Endodermal cell (in vitro differentiated cells): Measurements from ENCODE around the gene ZNF74. TPM values are rescaled to one million over a fixed set of nuclear protein-coding genes. Genes with fewer than 3 reads are reported as not detected.

Experiments used
- DNase-seq: peaks from one replicate; pipeline ENCODE4 v3.0.0-alpha.2; 2017
- H3K27ac ChIP-seq: 2 replicates; pipeline ENCODE4 v1.5.1; 2013; ENCODE audit warnings: mild to moderate bottlenecking, low read depth, low read length, moderate library complexity
- H3K27me3 ChIP-seq: 2 replicates; pipeline ENCODE4 v1.6.1; 2013; ENCODE audit warnings: mild to moderate bottlenecking, low read length, moderate library complexity; ENCODE audit not compliant: insufficient read depth, control insufficient read depth, poor library complexity, severe bottlenecking
- H3K36me3 ChIP-seq: 2 replicates; pipeline ENCODE4 v1.7.0; 2013; ENCODE audit warnings: mild to moderate bottlenecking, low read length, moderate library complexity; ENCODE audit not compliant: control insufficient read depth, insufficient read depth
- H3K4me1 ChIP-seq: one replicate; pipeline ENCODE4 v1.7.0; 2013; ENCODE audit warnings: low read length; ENCODE audit not compliant: control insufficient read depth, insufficient read depth
- H3K4me3 ChIP-seq: 2 replicates; pipeline ENCODE4 v1.5.1; 2013; ENCODE audit warnings: mild to moderate bottlenecking, low read length, moderate library complexity
- H3K9ac ChIP-seq: 2 replicates; pipeline ENCODE4 v1.6.1; 2013; ENCODE audit warnings: mild to moderate bottlenecking, low read length, moderate library complexity; ENCODE audit not compliant: poor library complexity, severe bottlenecking; ENCODE audit errors: extremely low read depth
- H3K9me3 ChIP-seq: 2 replicates; pipeline ENCODE4 v1.6.1; 2013; ENCODE audit warnings: mild to moderate bottlenecking, low read length, moderate library complexity; ENCODE audit not compliant: control insufficient read depth
- H3K27ac Mint-ChIP-seq: 2 replicates; pipeline ENCODE4 v1.8.0; 2020; ENCODE audit warnings: mixed read lengths
- H3K27me3 Mint-ChIP-seq: 2 replicates; pipeline ENCODE4 v1.8.0; 2021; ENCODE audit warnings: mild to moderate bottlenecking, mixed read lengths; ENCODE audit not compliant: insufficient read depth
- H3K36me3 Mint-ChIP-seq: 2 replicates; pipeline ENCODE4 v1.8.0; 2020; ENCODE audit warnings: low read depth, mixed read lengths
- H3K4me1 Mint-ChIP-seq: 2 replicates; pipeline ENCODE4 v1.8.0; 2020; ENCODE audit warnings: mixed read lengths
- H3K4me3 Mint-ChIP-seq: 2 replicates; pipeline ENCODE4 v1.8.0; 2020; ENCODE audit warnings: mild to moderate bottlenecking, moderate library complexity, mixed read lengths
- H3K9me3 Mint-ChIP-seq: 2 replicates; pipeline ENCODE4 v1.8.0; 2020; ENCODE audit warnings: mild to moderate bottlenecking, mixed read lengths
- CTCF ChIP-seq: fragments of 200-600 bp; sonication (generic); conservative IDR thresholded peaks from 2 replicates; pipeline ENCODE4 v1.5.0; 2021; ENCODE audit warnings: antibody characterized with exemption, mild to moderate bottlenecking
- WGBS, 2 experiments: methylation state at CpG; one replicate each; pipeline versions ENCODE4 v1.1.5 to v1.1.7; 2013; ENCODE audit warnings: missing lambda C conversion rate in 2 of 2, mixed read lengths in 1 of 2; ENCODE audit not compliant: insufficient coverage in 1 of 2, insufficient read length in 1 of 2; 5-methylcytosine and 5-hydroxymethylcytosine counted together
- total RNA-seq, 2 donors: library from RNA; stranded (reverse); fragmentation: NEBNext Ultra II Directional in 1 of 2; extraction: Animal tissue kit (Norgen Biotek cat#: 25700) in 1 of 2; gene quantifications; 2 replicates in 1 of 2; 3 replicates in 1 of 2; pipeline ENCODE4 v1.2.1, GENCODE V29; 2021

Gene ZNF74
- total RNA-seq, 2 donors from 2014 or later, result 36.9 to 41.7 TPM

- no peak overlapping the region for H3K27ac Mint-ChIP-seq
These were observed 9.2 kb downstream of the ZNF74 start for GRCh38 chr22:20402960-20403778.

DNA sequence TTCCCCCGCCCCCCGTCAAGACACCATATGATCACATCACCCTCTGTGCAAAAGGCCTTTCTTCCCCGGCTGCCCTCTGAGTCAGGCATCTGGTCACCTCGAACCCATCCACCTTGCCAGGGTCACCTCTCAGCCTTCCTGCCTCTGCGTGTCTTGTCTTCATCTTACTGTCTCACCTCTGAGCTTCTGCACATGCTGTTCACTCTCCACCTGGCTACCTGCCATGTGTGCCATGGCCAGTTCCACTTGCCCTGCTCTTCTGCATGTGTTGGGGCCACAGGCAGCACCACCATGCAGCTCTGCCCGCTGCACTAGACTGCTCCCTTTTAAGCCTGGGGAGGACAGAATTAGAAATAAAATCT is 9.8 kb downstream of the ZNF74 start:
- H3K36me3 ChIP-seq, result peaks cover 50% of the 10 kb centered on the region
- DNase-seq, result peak; percentile 18
- no peak overlapping the region for H3K9ac ChIP-seq
- no peaks in the 10 kb centered on the region for H3K9me3 ChIP-seq
- no peaks in the 10 kb centered on the region for H3K9me3 Mint-ChIP-seq
- H3K27me3 ChIP-seq, result no peaks in the 10 kb centered on the region
- H3K4me3 ChIP-seq, result no peak overlapping the region
- H3K27ac Mint-ChIP-seq, result no peak overlapping the region
- H3K4me1 Mint-ChIP-seq, result peaks cover 10% of the 10 kb centered on the region
- TF ChIP-seq CTCF, result no peak
- 92 to 95% methylated on average over 6 of the region's 6 CpGs for WGBS, 2 experiments
- H3K27ac ChIP-seq, result no peak overlapping the region
- peaks cover 50% of the 10 kb centered on the region for H3K36me3 Mint-ChIP-seq
- no peak overlapping the region for H3K4me3 Mint-ChIP-seq
- H3K4me1 ChIP-seq, result no peaks in the 10 kb centered on the region
- no peaks in the 10 kb centered on the region for H3K27me3 Mint-ChIP-seq

More at GRCh38 chr22:20402960-20403778, 9.2 kb downstream of the ZNF74 start:
- no peak overlapping the region for H3K4me3 ChIP-seq
- H3K9me3 ChIP-seq, result no peaks in the 10 kb centered on the region
- 94% methylated on average over 8 to 9 of the region's 9 CpGs for WGBS, 2 experiments
- no peaks in the 10 kb centered on the region for H3K27me3 ChIP-seq
- Mint-ChIP-seq H3K27me3 (no peaks in the 10 kb centered on the region), H3K4me1 (peaks cover 12% of the 10 kb centered on the region), H3K9me3 (no peaks in the 10 kb centered on the region), H3K4me3 (no peak overlapping the region), H3K36me3 (peaks cover 49% of the 10 kb centered on the region)
- DNase-seq, result peak; percentile 12
- no peak overlapping the region for H3K9ac ChIP-seq
- no peak overlapping the region for H3K27ac ChIP-seq
- H3K4me1 ChIP-seq, result no peaks in the 10 kb centered on the region
- TF ChIP-seq CTCF, result no peak
- peaks cover 50% of the 10 kb centered on the region for H3K36me3 ChIP-seq

DNA sequence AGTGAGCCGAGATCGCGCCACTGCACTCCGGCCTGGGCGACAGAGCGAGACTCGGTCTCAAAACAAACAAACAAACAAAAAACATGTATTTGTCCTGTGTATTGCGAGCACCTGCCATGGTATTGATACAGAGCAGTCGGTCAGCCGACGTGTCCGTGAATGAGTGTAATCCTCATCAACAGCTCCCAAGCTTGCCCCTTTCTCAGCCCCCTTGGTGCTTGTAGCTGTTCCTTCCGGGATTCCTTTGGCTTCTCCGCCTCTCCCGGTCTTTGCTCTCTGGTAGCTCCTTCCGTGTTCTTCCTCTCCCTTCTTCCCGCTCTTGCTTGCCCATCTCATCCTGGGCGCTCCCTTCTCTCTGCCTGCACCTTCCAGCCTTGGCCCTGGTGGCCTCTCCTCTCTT is 10.9 kb downstream of the ZNF74 start:
- Mint-ChIP-seq H3K36me3 (peaks cover 55% of the 10 kb centered on the region), H3K4me1 (peaks cover under 1% of the 10 kb centered on the region), H3K4me3 (no peak overlapping the region), H3K27me3 (no peaks in the 10 kb centered on the region), H3K9me3 (no peaks in the 10 kb centered on the region), H3K27ac (no peak overlapping the region)
- DNase-seq, result peak; percentile 13
- WGBS, 2 experiments, result 95 to 97% methylated on average over 18 of the region's 18 CpGs
- no peak overlapping the region for H3K9ac ChIP-seq
- peaks cover 50% of the 10 kb centered on the region for H3K36me3 ChIP-seq
- H3K4me1 ChIP-seq, result no peaks in the 10 kb centered on the region
- H3K27me3 ChIP-seq, result no peaks in the 10 kb centered on the region
- no peak overlapping the region for H3K27ac ChIP-seq
- no peaks in the 10 kb centered on the region for H3K9me3 ChIP-seq
- TF ChIP-seq CTCF, result no peak
- no peak overlapping the region for H3K4me3 ChIP-seq
